ENCODE results near the gene ANP32A.

ANP32A gene

DNA sequence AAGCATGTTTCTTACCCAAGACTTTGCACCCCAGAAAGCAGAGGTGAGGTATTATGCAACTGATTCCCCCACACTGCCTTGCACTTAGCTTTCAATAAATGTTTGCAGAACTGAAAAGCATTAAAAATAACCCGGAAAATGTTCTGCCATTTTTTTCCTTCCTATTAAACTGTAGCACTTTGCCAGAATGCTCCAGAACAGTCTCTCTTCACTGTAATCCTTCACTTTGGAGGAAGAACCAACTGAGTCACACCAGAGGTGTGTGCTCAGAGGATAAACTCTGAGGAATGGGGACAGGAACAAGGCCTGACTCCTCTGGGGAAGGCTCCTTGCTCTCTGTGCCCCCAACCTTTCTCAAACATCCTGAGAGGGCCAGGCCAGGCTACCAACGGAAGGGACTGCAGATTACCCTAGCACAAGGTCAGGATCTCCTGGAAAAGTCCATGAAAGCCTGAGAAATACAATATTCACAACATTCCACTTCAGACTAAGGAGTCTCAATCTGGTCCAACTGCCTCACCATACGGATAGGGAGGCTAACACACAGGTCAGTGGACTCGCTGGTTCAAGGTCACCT lies 19.0 kb downstream of the ANP32A start:
- Histone ChIP-seq H3K23ac (ENCODE audit: low read length) (no peak overlapping the region), H3K27ac (ENCODE audit: low read depth, low read length) (no peak overlapping the region), H3K56ac (ENCODE audit: low read length) (no peak overlapping the region), H3K4ac (ENCODE audit: low read depth, low read length) (no peak overlapping the region), H3K4me2 (ENCODE audit: low read length) (no peak overlapping the region), H3K79me1 (ENCODE audit: low read length) (peaks cover 54% of the 10 kb centered on the region), H3K4me3 (ENCODE audit: low read length) (no peak overlapping the region), H3K27me3 (ENCODE audit: insufficient read depth, low read length, poor library complexity) (no peaks in the 10 kb centered on the region), H3K18ac (ENCODE audit: low read length) (no peak overlapping the region), H3K4me1 (ENCODE audit: control insufficient read depth, low read depth, low read length) (peaks cover 1% of the 10 kb centered on the region), H3K36me3 (ENCODE audit: control insufficient read depth, insufficient read depth, low read length) (peaks cover 1% of the 10 kb centered on the region), H2BK120ac (ENCODE audit: low read depth, low read length) (no peak overlapping the region), H2AK5ac (ENCODE audit: low read length) (no peak overlapping the region), H4K8ac (ENCODE audit: low read depth, low read length) (no peak overlapping the region), H3K9ac (ENCODE audit: low read length) (no peak overlapping the region), H4K5ac (ENCODE audit: low read length) (no peak overlapping the region), H2BK5ac (ENCODE audit: low read length) (no peak overlapping the region), H3K79me2 (ENCODE audit: control insufficient read depth, insufficient read depth, low read length) (peaks cover 84% of the 10 kb centered on the region), H2BK15ac (replicated peaks; ENCODE audit: low read depth) (no peak overlapping the region)
- WGBS (ENCODE audit: extremely low coverage, insufficient coverage, low lambda C conversion rate): no CpG with 5 or more reads among the region's 4 CpGs
- DNase-seq: no peak

DNA sequence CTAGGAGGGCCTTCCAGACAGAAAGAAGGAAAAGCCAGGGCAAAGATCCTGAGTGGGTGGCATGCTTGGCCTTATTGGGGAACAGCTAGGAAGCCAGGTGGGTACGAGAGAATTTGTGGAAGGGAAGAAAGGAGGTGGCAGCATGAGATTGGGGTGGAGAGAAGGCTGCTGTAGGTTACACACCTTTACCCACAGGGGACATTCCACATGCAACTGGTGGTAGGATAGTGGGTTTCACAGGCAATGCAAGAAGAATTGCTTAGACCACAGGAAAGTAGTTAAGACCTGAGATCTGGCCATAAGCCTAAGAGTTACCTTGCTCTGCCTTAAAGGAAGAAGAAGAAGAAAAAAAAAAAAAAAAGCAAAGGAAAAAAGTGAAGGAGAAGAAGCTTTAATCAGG lies 19.8 kb downstream of the ANP32A start:
- H3K18ac ChIP-seq (ENCODE audit: low read length): no peak overlapping the region
- no peak overlapping the region for H2BK5ac ChIP-seq (ENCODE audit: low read length)
- no peak overlapping the region for H2BK15ac ChIP-seq (replicated peaks; ENCODE audit: low read depth)
- no peak overlapping the region for H4K5ac ChIP-seq (ENCODE audit: low read length)
- no peak overlapping the region for H3K9ac ChIP-seq (ENCODE audit: low read length)
- no peak overlapping the region for H3K56ac ChIP-seq (ENCODE audit: low read length)
- H3K27me3 ChIP-seq (ENCODE audit: insufficient read depth, low read length, poor library complexity): no peaks in the 10 kb centered on the region
- no CpG with 5 or more reads among the region's 1 CpG for WGBS (ENCODE audit: extremely low coverage, insufficient coverage, low lambda C conversion rate)
- H4K8ac ChIP-seq (ENCODE audit: low read depth, low read length): no peak overlapping the region
- H3K36me3 ChIP-seq (ENCODE audit: control insufficient read depth, insufficient read depth, low read length): peaks cover 1% of the 10 kb centered on the region
- no peak overlapping the region for H3K4me3 ChIP-seq (ENCODE audit: low read length)
- H3K23ac ChIP-seq (ENCODE audit: low read length): no peak overlapping the region
- H2AK5ac ChIP-seq (ENCODE audit: low read length): no peak overlapping the region
- H3K27ac ChIP-seq (ENCODE audit: low read depth, low read length): no peak overlapping the region
- no peak overlapping the region for H2BK120ac ChIP-seq (ENCODE audit: low read depth, low read length)
- H3K79me1 ChIP-seq (ENCODE audit: low read length): peaks cover 51% of the 10 kb centered on the region
- H3K4me1 ChIP-seq (ENCODE audit: control insufficient read depth, low read depth, low read length): peaks cover 3% of the 10 kb centered on the region
- no peak overlapping the region for H3K4me2 ChIP-seq (ENCODE audit: low read length)
- no peak for DNase-seq
- peaks cover 81% of the 10 kb centered on the region for H3K79me2 ChIP-seq (ENCODE audit: control insufficient read depth, insufficient read depth, low read length)
- H3K4ac ChIP-seq (ENCODE audit: low read depth, low read length): no peak overlapping the region

DNA sequence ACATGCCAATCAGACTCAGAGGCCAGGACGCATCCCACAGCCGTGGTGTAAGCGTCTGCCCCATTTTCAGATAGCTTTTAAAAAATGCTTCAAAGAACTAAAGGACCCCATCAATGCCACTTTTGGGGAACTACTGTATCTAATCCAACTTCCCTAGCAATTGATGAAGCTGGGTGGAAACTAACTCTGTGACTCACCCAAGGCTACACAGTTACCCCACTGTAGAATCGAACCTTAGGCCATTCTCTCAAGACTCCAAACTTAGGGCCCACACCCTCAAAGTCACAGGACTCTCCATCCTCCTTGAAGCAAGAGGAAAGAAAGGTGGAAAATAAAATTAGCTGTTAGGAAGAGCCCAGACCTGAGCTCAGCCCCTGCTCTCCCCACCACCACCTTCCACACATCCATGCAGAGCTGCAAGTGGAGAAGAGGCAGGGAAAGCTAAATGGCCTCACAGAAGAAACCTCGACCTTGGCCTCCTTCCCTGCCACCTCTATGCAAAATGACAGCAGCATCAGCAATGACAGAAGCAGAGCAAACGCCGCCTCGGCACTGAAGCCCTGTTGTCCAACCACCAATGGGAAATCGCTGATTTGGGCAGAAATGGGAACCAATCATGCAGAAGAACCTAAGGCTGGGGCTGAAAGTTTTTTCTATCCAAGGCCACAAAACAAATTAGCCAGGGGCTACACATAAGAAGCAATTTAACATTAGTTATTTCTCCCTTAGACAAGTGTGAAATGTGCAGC lies 22.2 kb downstream of the ANP32A start:
- H2AK5ac ChIP-seq (ENCODE audit: low read length): no peak overlapping the region
- no peak overlapping the region for H2BK5ac ChIP-seq (ENCODE audit: low read length)
- no peak overlapping the region for H3K23ac ChIP-seq (ENCODE audit: low read length)
- no peak overlapping the region for H2BK120ac ChIP-seq (ENCODE audit: low read depth, low read length)
- no CpG with 5 or more reads among the region's 9 CpGs for WGBS (ENCODE audit: extremely low coverage, insufficient coverage, low lambda C conversion rate)
- no peak overlapping the region for H4K5ac ChIP-seq (ENCODE audit: low read length)
- no peaks in the 10 kb centered on the region for H3K36me3 ChIP-seq (ENCODE audit: control insufficient read depth, insufficient read depth, low read length)
- H4K8ac ChIP-seq (ENCODE audit: low read depth, low read length): no peak overlapping the region
- no peak for DNase-seq
- H2BK15ac ChIP-seq (replicated peaks; ENCODE audit: low read depth): no peak overlapping the region
- no peak overlapping the region for H3K9ac ChIP-seq (ENCODE audit: low read length)
- H3K18ac ChIP-seq (ENCODE audit: low read length): no peak overlapping the region
- H3K27me3 ChIP-seq (ENCODE audit: insufficient read depth, low read length, poor library complexity): no peaks in the 10 kb centered on the region
- peaks cover 54% of the 10 kb centered on the region for H3K79me1 ChIP-seq (ENCODE audit: low read length)
- peaks cover 77% of the 10 kb centered on the region for H3K79me2 ChIP-seq (ENCODE audit: control insufficient read depth, insufficient read depth, low read length)
- H3K4ac ChIP-seq (ENCODE audit: low read depth, low read length): no peak overlapping the region
- no peak overlapping the region for H3K27ac ChIP-seq (ENCODE audit: low read depth, low read length)
- H3K4me1 ChIP-seq (ENCODE audit: control insufficient read depth, low read depth, low read length): peaks cover 18% of the 10 kb centered on the region
- H3K56ac ChIP-seq (ENCODE audit: low read length): no peak overlapping the region
- no peak overlapping the region for H3K4me2 ChIP-seq (ENCODE audit: low read length)
- H3K4me3 ChIP-seq (ENCODE audit: low read length): no peak overlapping the region

DNA sequence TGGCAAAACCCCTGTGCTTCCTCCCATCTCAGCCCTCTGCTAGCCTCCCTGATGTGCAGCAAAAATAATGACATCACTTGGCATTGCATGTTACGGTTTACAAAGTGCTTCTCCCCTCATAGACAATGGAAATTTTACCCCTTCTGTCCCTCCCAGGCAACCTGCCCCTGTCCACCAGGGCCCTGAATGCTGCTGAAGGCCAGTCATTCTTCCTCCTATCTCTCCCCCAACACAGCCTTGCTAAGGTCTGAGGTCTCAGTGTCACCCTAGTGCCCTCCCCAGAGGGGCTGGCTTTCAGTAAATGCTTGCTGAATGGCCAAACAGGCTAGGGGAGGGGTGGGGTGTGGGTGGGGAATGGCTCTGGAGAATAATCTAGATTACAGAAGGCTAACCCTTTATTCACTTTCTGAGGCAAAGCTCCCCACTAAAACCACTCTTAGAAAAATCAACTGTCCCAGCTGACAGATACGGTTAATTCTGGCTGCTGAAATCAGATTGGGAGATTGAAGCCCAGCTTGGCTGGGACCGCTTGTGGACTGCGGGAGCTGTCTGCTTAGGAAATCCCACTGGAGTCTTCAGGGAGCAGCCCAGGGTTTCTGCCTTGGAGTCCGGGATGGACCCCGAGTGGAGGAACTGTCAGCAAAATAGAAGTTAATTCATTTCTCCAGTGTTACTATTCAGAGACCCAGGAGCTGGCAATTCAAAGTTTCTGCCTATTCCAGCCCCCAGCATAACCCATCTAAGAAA lies 22.9 kb downstream of the ANP32A start:
- Histone ChIP-seq H3K27ac (ENCODE audit: low read depth, low read length) (no peak overlapping the region), H3K79me1 (ENCODE audit: low read length) (peaks cover 52% of the 10 kb centered on the region), H3K4me2 (ENCODE audit: low read length) (no peak overlapping the region), H3K4me1 (ENCODE audit: control insufficient read depth, low read depth, low read length) (peaks cover 18% of the 10 kb centered on the region), H3K56ac (ENCODE audit: low read length) (no peak overlapping the region), H3K9ac (ENCODE audit: low read length) (peak overlapping the region; percentile 9), H4K8ac (ENCODE audit: low read depth, low read length) (no peak overlapping the region), H2BK120ac (ENCODE audit: low read depth, low read length) (no peak overlapping the region), H3K18ac (ENCODE audit: low read length) (no peak overlapping the region), H3K4me3 (ENCODE audit: low read length) (no peak overlapping the region), H3K27me3 (ENCODE audit: insufficient read depth, low read length, poor library complexity) (no peaks in the 10 kb centered on the region), H2BK15ac (replicated peaks; ENCODE audit: low read depth) (no peak overlapping the region), H3K23ac (ENCODE audit: low read length) (no peak overlapping the region), H2BK5ac (ENCODE audit: low read length) (no peak overlapping the region), H4K5ac (ENCODE audit: low read length) (no peak overlapping the region), H3K4ac (ENCODE audit: low read depth, low read length) (no peak overlapping the region), H3K79me2 (ENCODE audit: control insufficient read depth, insufficient read depth, low read length) (peaks cover 78% of the 10 kb centered on the region), H2AK5ac (ENCODE audit: low read length) (no peak overlapping the region), H3K36me3 (ENCODE audit: control insufficient read depth, insufficient read depth, low read length) (no peaks in the 10 kb centered on the region)
- peak; percentile 63 for DNase-seq
- no CpG with 5 or more reads among the region's 6 CpGs for WGBS (ENCODE audit: extremely low coverage, insufficient coverage, low lambda C conversion rate)

DNA sequence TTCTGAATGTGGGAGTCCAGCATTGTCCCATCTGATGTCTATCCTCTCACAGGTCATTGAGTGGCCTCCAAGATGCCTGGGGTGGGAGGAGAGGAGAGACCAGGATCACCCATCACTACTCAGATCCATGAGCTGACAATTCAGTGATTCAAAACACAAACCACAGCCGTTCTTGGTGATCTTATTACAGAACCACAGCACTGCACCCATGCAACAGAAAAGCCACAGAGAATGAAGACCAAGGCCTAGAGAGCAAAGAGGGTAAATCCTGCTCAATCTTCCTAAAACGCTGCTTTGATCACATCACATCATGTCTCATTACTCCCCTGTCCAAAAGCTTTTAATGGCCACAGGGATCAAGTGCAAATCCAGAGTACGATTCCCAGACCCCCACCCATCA lies 23.5 kb downstream of the ANP32A start:
- Histone ChIP-seq H3K4me3 (ENCODE audit: low read length) (no peak overlapping the region), H3K27me3 (ENCODE audit: insufficient read depth, low read length, poor library complexity) (no peaks in the 10 kb centered on the region), H3K9ac (ENCODE audit: low read length) (peak overlapping the region; percentile 9), H3K4me2 (ENCODE audit: low read length) (no peak overlapping the region), H2BK120ac (ENCODE audit: low read depth, low read length) (no peak overlapping the region), H4K5ac (ENCODE audit: low read length) (no peak overlapping the region), H3K18ac (ENCODE audit: low read length) (no peak overlapping the region), H2BK15ac (replicated peaks; ENCODE audit: low read depth) (no peak overlapping the region), H2AK5ac (ENCODE audit: low read length) (no peak overlapping the region), H3K36me3 (ENCODE audit: control insufficient read depth, insufficient read depth, low read length) (no peaks in the 10 kb centered on the region), H4K8ac (ENCODE audit: low read depth, low read length) (no peak overlapping the region), H3K27ac (ENCODE audit: low read depth, low read length) (no peak overlapping the region), H3K79me2 (ENCODE audit: control insufficient read depth, insufficient read depth, low read length) (peaks cover 80% of the 10 kb centered on the region), H3K4ac (ENCODE audit: low read depth, low read length) (no peak overlapping the region), H3K23ac (ENCODE audit: low read length) (no peak overlapping the region), H3K56ac (ENCODE audit: low read length) (no peak overlapping the region), H3K4me1 (ENCODE audit: control insufficient read depth, low read depth, low read length) (peaks cover 21% of the 10 kb centered on the region), H3K79me1 (ENCODE audit: low read length) (peaks cover 56% of the 10 kb centered on the region), H2BK5ac (ENCODE audit: low read length) (no peak overlapping the region)
- DNase-seq: no peak
- WGBS (ENCODE audit: extremely low coverage, insufficient coverage, low lambda C conversion rate): no CpG with 5 or more reads among the region's 3 CpGs
